Hepatocyte (in vitro differentiated cells): Measurements from ENCODE around the gene ROPN1.

Source experiments
- CTCF ChIP-seq: fragments of 200-600 bp; sonication (generic); IDR thresholded peaks from 2 replicates; pipeline ENCODE4 v1.5.1; 2016; ENCODE audit warnings: antibody characterized with exemption, mild to moderate bottlenecking; ENCODE audit not compliant: poor library complexity
- EZH2 ChIP-seq: fragments of 200-600 bp; sonication (generic); IDR thresholded peaks from 2 replicates; pipeline ENCODE4 v1.6.1; 2016; ENCODE audit warnings: antibody characterized with exemption, mild to moderate bottlenecking, borderline replicate concordance
- EZH2phosphoT487 ChIP-seq: fragments of 200-600 bp; sonication (generic); IDR thresholded peaks from one replicate; pipeline ENCODE4 v1.6.1; 2018; ENCODE audit warnings: antibody characterized with exemption, mild to moderate bottlenecking, low read depth, moderate library complexity; ENCODE audit not compliant: unreplicated experiment, severe bottlenecking

- TF ChIP-seq CTCF (peak; percentile 35), EZH2 (no peak), EZH2phosphoT487 (no peak)
Measured at GRCh38 chr3:123941121-123941520, 50.8 kb downstream of the ROPN1 start.
